Endothelial cell of umbilical vein (primary cell): ENCODE results near the gene ATP6V1E1. TPM values are rescaled to one million over a fixed set of nuclear protein-coding genes. Genes with fewer than 3 reads are reported as not detected.

ENCODE experiments used
- BruUV-seq: library from RNA; stranded (reverse); fragments of 400-500 nt; replicated peaks from 2 replicates; lab custom pipeline; 2021; lab: Mats Ljungman, UMichigan
- CTCF ChIA-PET: fragments of 300-600, 350-600 bp; sonication (Branson Sonifier 250); formaldehyde crosslinking; loops from one replicate; lab custom pipeline; 2021; ENCODE audit warnings: antibody characterized with exemption, inconsistent platforms; lab: Charles Lee
- POLR2A ChIA-PET: fragments of 300-600, 350-600 bp; sonication (Branson Sonifier 250); formaldehyde crosslinking; loops from one replicate; lab custom pipeline; 2021; ENCODE audit warnings: antibody characterized with exemption, inconsistent platforms; lab: Charles Lee
- DNase-seq: peaks from one replicate; pipeline ENCODE4 v3.0.0-alpha.2; 2011; ENCODE audit warnings: low read depth, low spot score
- FAIRE-seq: peaks from 2 replicates; lab custom pipeline; 2011; peaks lifted over from hg19 to GRCh38; lab: Jason Lieb, UNC
- H2AFZ ChIP-seq: 2 replicates; pipeline ENCODE4 v1.6.0; 2012; ENCODE audit warnings: low read depth, low read length, control low read depth, inconsistent platforms
- H3K27ac ChIP-seq: 2 replicates; pipeline ENCODE4 v1.5.1; 2011; ENCODE audit warnings: low read depth, mild to moderate bottlenecking, control low read depth, low read length, moderate library complexity; ENCODE audit not compliant: insufficient read depth
- H3K27me3 ChIP-seq, 2 experiments: 2 replicates each; pipeline versions ENCODE4 v1.6.0 to v1.6.1; 2011; ENCODE audit warnings: low read length in 2 of 2, mixed read lengths in 1 of 2; ENCODE audit not compliant: control insufficient read depth in 2 of 2, insufficient read depth in 2 of 2
- H3K36me3 ChIP-seq, 2 experiments: 2 replicates in 1 of 2; 3 replicates in 1 of 2; pipeline ENCODE4 v1.5.1; 2011; ENCODE audit warnings: low read length in 2 of 2, mild to moderate bottlenecking in 1 of 2, moderate library complexity in 1 of 2; ENCODE audit not compliant: control insufficient read depth in 2 of 2, insufficient read depth in 2 of 2; ENCODE audit errors: extremely low read depth in 1 of 2
- H3K4me1 ChIP-seq: 3 replicates; pipeline ENCODE4 v1.5.1; 2011; ENCODE audit warnings: mild to moderate bottlenecking, low read length; ENCODE audit not compliant: control insufficient read depth, insufficient read depth; ENCODE audit errors: extremely low read depth
- H3K4me2 ChIP-seq: 2 replicates; pipeline ENCODE4 v1.6.1; 2011; ENCODE audit warnings: low read length, control low read depth, mixed read lengths; ENCODE audit not compliant: insufficient read depth
- H3K4me3 ChIP-seq, 3 experiments: fragments of 200-600 bp in 1 of 3; sonication (generic), shearing (Covaris generic) in 1 of 3; replicated peaks in 1 of 3; 2 replicates each; pipeline ENCODE4 v1.5.1; 2011 to 2016; ENCODE audit warnings: control low read depth in 3 of 3, low read length in 3 of 3, mild to moderate bottlenecking in 2 of 3, inconsistent platforms in 1 of 3, low read depth in 1 of 3, moderate library complexity in 1 of 3; ENCODE audit not compliant: insufficient read depth in 1 of 3
- H3K79me2 ChIP-seq: 2 replicates; pipeline ENCODE4 v1.6.0; 2012; ENCODE audit warnings: low read length, inconsistent platforms; ENCODE audit not compliant: control insufficient read depth, insufficient read depth
- H3K9ac ChIP-seq: replicated peaks from 2 replicates; pipeline ENCODE3; 2011; ENCODE audit warnings: low read length, control low read depth; ENCODE audit not compliant: insufficient read depth; ENCODE audit errors: extremely low read depth
- H3K9me1 ChIP-seq: replicated peaks from 3 replicates; pipeline ENCODE4 v1.6.0; 2011; ENCODE audit warnings: mild to moderate bottlenecking, low read length; ENCODE audit not compliant: control insufficient read depth, insufficient read depth; ENCODE audit errors: extremely low read depth
- H3K9me3 ChIP-seq: replicated peaks from 2 replicates; pipeline ENCODE4 v1.5.1; 2012; ENCODE audit warnings: low read length, inconsistent platforms; ENCODE audit not compliant: control insufficient read depth, insufficient read depth
- H4K20me1 ChIP-seq: replicated peaks from 2 replicates; pipeline ENCODE3; 2011; ENCODE audit warnings: mild to moderate bottlenecking, low read length; ENCODE audit not compliant: control insufficient read depth, insufficient read depth; ENCODE audit errors: extremely low read depth
- CTCF ChIP-seq, 2 donors: IDR thresholded peaks; 1 replicate in 1 of 2; 2 replicates in 1 of 2; pipeline ENCODE4 v1.5.1; 2011; ENCODE audit warnings: low read length in 2 of 2, mild to moderate bottlenecking in 2 of 2, moderate library complexity in 2 of 2, control low read depth in 1 of 2, inconsistent platforms in 1 of 2, low read depth in 1 of 2; ENCODE audit not compliant: insufficient read depth in 1 of 2; ENCODE audit errors: extremely low read depth in 1 of 2
- EZH2 ChIP-seq: IDR thresholded peaks from 2 replicates; pipeline ENCODE4 v1.6.1; 2012; ENCODE audit warnings: borderline replicate concordance, low read depth, mild to moderate bottlenecking, moderate library complexity, low read length, inconsistent platforms; ENCODE audit not compliant: severe bottlenecking
- FOS ChIP-seq: IDR thresholded peaks from 2 replicates; pipeline ENCODE4 v1.6.1; 2011; ENCODE audit warnings: mild to moderate bottlenecking, low read length, moderate library complexity, borderline replicate concordance; ENCODE audit not compliant: insufficient read depth
- GATA2 ChIP-seq: IDR thresholded peaks from 2 replicates; pipeline ENCODE4 v1.7.0; 2011; ENCODE audit warnings: low read depth, mild to moderate bottlenecking, moderate library complexity, mixed read lengths, low read length; ENCODE audit not compliant: insufficient read length, insufficient read depth
- JUN ChIP-seq: IDR thresholded peaks from 2 replicates; pipeline ENCODE4 v1.6.1; 2011; ENCODE audit warnings: borderline replicate concordance, low read depth; ENCODE audit not compliant: insufficient read length, insufficient read depth
- MAX ChIP-seq: IDR thresholded peaks from 2 replicates; pipeline ENCODE4 v1.6.1; 2011; ENCODE audit not compliant: insufficient read depth, insufficient read length
- POLR2A ChIP-seq: IDR thresholded peaks from 2 replicates; pipeline ENCODE4 v1.6.1; 2012; ENCODE audit warnings: low read depth, mild to moderate bottlenecking, control low read depth, low read length
- POLR2AphosphoS5 ChIP-seq: IDR thresholded peaks from 2 replicates; pipeline ENCODE4 v1.6.1; 2012; ENCODE audit warnings: low read depth, mild to moderate bottlenecking, control low read depth, low read length, moderate library complexity; ENCODE audit not compliant: insufficient read depth
- dilution Hi-C: fragments of 300-500 bp; cut with MboI; formaldehyde crosslinking; loops from one replicate; pipeline ENCODE4 v1.15.0; 2019; ENCODE audit warnings: low sequenced_read_pairs; ENCODE audit not compliant: extremely low pct_ligation_motif_present
- intact Hi-C: fragments of 100-400 bp; cut with micrococcal nuclease; formaldehyde crosslinking; loops from one replicate; pipeline ENCODE4 v1.10.0; 2022
- polyA plus RNA-seq, 4 experiments: library from polyadenylated mRNA; depleted of rRNA in 3 of 4; stranded (reverse) in 3 of 4; unstranded in 1 of 4; fragments of >200 nt; gene quantifications; 2 replicates each; pipeline versions ENCODE4 v1.2.1 to v1.2.3, GENCODE V29; 2011 to 2012; ENCODE audit warnings: missing spikeins in 1 of 4
- total RNA-seq: library from RNA; stranded (reverse); gene quantifications from 2 replicates; pipeline ENCODE4 v1.2.3, GENCODE V29; 2021

ATP6V1E1 gene
- total and polyA plus RNA-seq, 2 donors (not counting 3 experiments of a cell fraction or from before 2014, with no cell fraction given): 95.2 to 113 TPM

- Histone ChIP-seq H3K9me1 (no peaks in the 10 kb centered on the region), H3K9ac (no peak overlapping the region), H3K36me3 (peaks cover 0 to 7% of the 10 kb centered on the region in 2 experiments), H3K27me3 (no peaks in the 10 kb centered on the region), H3K4me3 (no peak overlapping the region), H3K27ac (no peak overlapping the region), H3K4me1 (no peaks in the 10 kb centered on the region), H4K20me1 (no peaks in the 10 kb centered on the region), H2AFZ (no peak overlapping the region), H3K9me3 (no peaks in the 10 kb centered on the region), H3K4me2 (no peak overlapping the region), H3K79me2 (no peaks in the 10 kb centered on the region)
- ChIA-PET POLR2A (no interaction called here), CTCF (no interaction called here)
- dilution Hi-C loops (no loop called here), intact Hi-C loops (no loop called here)
- DNase-seq (no peak), FAIRE-seq (no peak)
- TF ChIP-seq MAX: no peak
- no peak for TF ChIP-seq GATA2
- TF ChIP-seq EZH2: no peak
- no peak for TF ChIP-seq POLR2A
- no peak for TF ChIP-seq POLR2AphosphoS5
- no peak for TF ChIP-seq FOS
- BruUV-seq: no TSS peak
These were observed 36.0 kb upstream of the ATP6V1E1 start for GRCh38 chr22:17664414-17665055.

- no peaks in the 10 kb centered on the region for H3K4me1 ChIP-seq
- DNase-seq (no peak), FAIRE-seq (no peak)
- no peaks in the 10 kb centered on the region for H3K36me3 ChIP-seq
- no peaks in the 10 kb centered on the region for H4K20me1 ChIP-seq
- dilution Hi-C loops (no loop called here), intact Hi-C loops (no loop called here)
- no peaks in the 10 kb centered on the region for H3K9me1 ChIP-seq
- H3K4me2 ChIP-seq: no peak overlapping the region
- no peak overlapping the region for H3K4me3 ChIP-seq
- BruUV-seq: TSS peak; percentile 11
- POLR2A ChIA-PET: no interaction called here
- H3K79me2 ChIP-seq: peaks cover 1% of the 10 kb centered on the region
- H3K27me3 ChIP-seq: no peaks in the 10 kb centered on the region
- no peak for TF ChIP-seq MAX
- TF ChIP-seq GATA2: no peak
- no peak for TF ChIP-seq CTCF (IDR thresholded peaks at IDR 0.05; ENCODE audit: extremely low read depth in 1 of 2, insufficient read depth in 1 of 2, low read depth in 1 of 2, low read length in 2 of 2)
- TF ChIP-seq POLR2A: no peak
- TF ChIP-seq FOS: no peak
- TF ChIP-seq JUN: no peak
- TF ChIP-seq POLR2AphosphoS5: no peak
- no peak overlapping the region for H3K9ac ChIP-seq
- no peaks in the 10 kb centered on the region for H3K9me3 ChIP-seq
- no peak overlapping the region for H3K27ac ChIP-seq
- H2AFZ ChIP-seq: no peak overlapping the region
- CTCF ChIA-PET: no interaction called here
These were observed 28.4 kb upstream of the ATP6V1E1 start for GRCh38 chr22:17656870-17657395.
